GM21360 (cell line): ENCODE measurements around the gene SYNGR2.
"Not testable (repeated sequence)": the region's sequence is repeated elsewhere in the genome, so short reads cannot be mapped to it uniquely, and the experiment has no call there.

Source experiments
- ATAC-seq: cut with Tn5 transposase; IDR thresholded peaks from one replicate; pipeline ENCODE4 v1.9.1; 2021; ENCODE audit warnings: mild to moderate bottlenecking, moderate library complexity; ENCODE audit not compliant: unreplicated experiment

Gene SYNGR2

GRCh38 chr17:78170692-78171590 lies 2.6 kb downstream of the SYNGR2 start:
- ATAC-seq, result no peak

GRCh38 chr17:78171591-78172248 lies 3.3 kb downstream of the SYNGR2 start:
- not testable (repeated sequence) for ATAC-seq

GRCh38 chr17:78172249-78173051 lies 4.1 kb downstream of the SYNGR2 start:
- ATAC-seq, result no peak

- ATAC-seq, result no peak
These were observed 4.8 kb downstream of the SYNGR2 start for GRCh38 chr17:78173097-78173715.

- ATAC-seq, result no peak
These were observed 6.0 kb downstream of the SYNGR2 start for GRCh38 chr17:78174346-78174869.

GRCh38 chr17:78174870-78175642 lies 6.7 kb downstream of the SYNGR2 start:
- ATAC-seq, result no peak

- ATAC-seq, result no peak
These were observed 7.2 kb downstream of the SYNGR2 start for GRCh38 chr17:78175643-78175981.

GRCh38 chr17:78176548-78177025 lies 8.2 kb downstream of the SYNGR2 start:
- ATAC-seq, result no peak

GRCh38 chr17:78179372-78179771 lies 11.0 kb downstream of the SYNGR2 start:
- ATAC-seq, result no peak

- ATAC-seq, result no peak
These were observed 11.7 kb downstream of the SYNGR2 start for GRCh38 chr17:78180083-78180482.

GRCh38 chr17:78180508-78180907 lies 12.1 kb downstream of the SYNGR2 start:
- no peak for ATAC-seq

- no peak for ATAC-seq
These were observed 14.1 kb downstream of the SYNGR2 start for GRCh38 chr17:78182504-78182903.

- no peak for ATAC-seq
These were observed 15.5 kb downstream of the SYNGR2 start for GRCh38 chr17:78183916-78184315.

GRCh38 chr17:78184351-78184750 lies 16.0 kb downstream of the SYNGR2 start:
- ATAC-seq, result no peak

- ATAC-seq, result no peak
These were observed 16.5 kb downstream of the SYNGR2 start for GRCh38 chr17:78184868-78185267.

- ATAC-seq, result no peak
These were observed 17.8 kb downstream of the SYNGR2 start for GRCh38 chr17:78185981-78186691.

- ATAC-seq, result peak; percentile 86
These were observed 18.6 kb downstream of the SYNGR2 start, which contains the start of the genes AFMID and TK1 for GRCh38 chr17:78186692-78187595. Gene AFMID (plus strand): TSS chr17:78187362. CDS start chr17:78187371, 9 bp downstream. Gene TK1 (minus strand): TSS chr17:78187052. CDS start chr17:78186994, 58 bp downstream.

GRCh38 chr17:78196716-78197115 lies 28.3 kb downstream of the SYNGR2 start:
- no peak for ATAC-seq
